BLaER1 (cell line): Measurements from ENCODE around the gene ELMO1.

ENCODE experiments used
- H3K27ac ChIP-seq: shearing (Covaris generic); formaldehyde crosslinking; 2 replicates; pipeline ENCODE4 v1.8.1; 2022
- H3K27me3 ChIP-seq: shearing (Covaris generic); formaldehyde crosslinking; 2 replicates; pipeline ENCODE4 v1.8.1; 2022
- H3K36me3 ChIP-seq: shearing (Covaris generic); formaldehyde crosslinking; 2 replicates; pipeline ENCODE4 v1.8.1; 2022
- H3K4me1 ChIP-seq: shearing (Covaris generic); formaldehyde crosslinking; 2 replicates; pipeline ENCODE4 v1.8.1; 2022
- H3K4me2 ChIP-seq: shearing (Covaris generic); formaldehyde crosslinking; 2 replicates; pipeline ENCODE4 v1.8.1; 2022
- H3K4me3 ChIP-seq: shearing (Covaris generic); formaldehyde crosslinking; 2 replicates; pipeline ENCODE4 v1.8.1; 2022
- H3K9ac ChIP-seq: shearing (Covaris generic); formaldehyde crosslinking; 2 replicates; pipeline ENCODE4 v1.8.1; 2022
- H3K9me3 ChIP-seq: shearing (Covaris generic); formaldehyde crosslinking; 2 replicates; pipeline ENCODE4 v1.8.1; 2022
- H4K20me1 ChIP-seq: shearing (Covaris generic); formaldehyde crosslinking; 2 replicates; pipeline ENCODE4 v1.8.1; 2022
- Cebpa-rat ChIP-seq: shearing (Covaris generic); IDR thresholded peaks from 2 replicates; pipeline ENCODE4 v1.8.1; 2022

ELMO1 gene

GRCh38 chr7:37286454-37286832, 162.2 kb downstream of the ELMO1 start:
- Histone ChIP-seq H3K9me3 (no peaks in the 10 kb centered on the region), H3K4me3 (no peak overlapping the region), H4K20me1 (peaks cover 75% of the 10 kb centered on the region), H3K27me3 (no peaks in the 10 kb centered on the region), H3K36me3 (0 out of 2 replicates have a peak, but pooled peaks cover 4% of the 10 kb centered on the region), H3K27ac (no peak overlapping the region), H3K9ac (no peak overlapping the region), H3K4me1 (peaks cover 21% of the 10 kb centered on the region), H3K4me2 (peak overlapping the region; percentile 19; the same call in 1 of the 2 replicates)
- no peak for TF ChIP-seq Cebpa-rat

DNA sequence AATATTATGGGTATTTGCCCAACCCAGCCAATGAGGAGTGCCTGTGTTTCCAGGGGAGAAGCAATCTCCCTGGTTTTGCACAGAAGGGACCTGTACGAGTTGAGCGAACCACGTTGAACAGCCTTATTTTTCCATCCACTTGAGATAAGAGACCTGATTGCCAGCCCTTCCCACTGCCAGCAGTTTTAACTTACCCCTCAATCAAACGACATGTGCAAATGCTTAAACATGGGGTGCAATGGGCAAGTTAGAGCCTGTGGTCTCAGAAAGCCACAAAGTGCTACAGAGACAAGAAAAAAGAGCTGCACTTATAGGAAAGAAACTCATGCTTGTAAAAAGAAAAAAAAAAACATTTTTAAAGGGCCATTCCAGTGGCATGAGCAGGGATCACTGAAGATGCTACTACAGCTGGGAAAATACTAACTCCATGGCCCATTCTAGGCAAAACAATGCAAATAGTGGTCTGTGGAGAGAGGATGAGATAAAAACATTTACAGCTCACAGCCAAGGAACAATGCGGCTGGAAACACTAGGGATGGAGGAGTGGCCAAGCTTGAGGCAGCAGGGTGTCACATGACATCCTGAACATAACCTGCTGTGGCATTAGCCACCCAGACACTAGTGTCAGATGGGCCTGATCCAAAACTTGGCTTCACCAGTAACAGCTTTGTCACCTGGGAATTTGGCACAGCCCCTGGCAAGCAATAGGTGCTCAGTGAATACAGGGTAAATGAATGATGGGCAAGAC, 162.8 kb downstream of the ELMO1 start:
- no peaks in the 10 kb centered on the region for H3K27me3 ChIP-seq
- H3K36me3 ChIP-seq, result 0 out of 2 replicates have a peak, but pooled peaks cover 4% of the 10 kb centered on the region
- peaks cover 75% of the 10 kb centered on the region for H4K20me1 ChIP-seq
- H3K4me1 ChIP-seq, result peaks cover 21% of the 10 kb centered on the region
- H3K9me3 ChIP-seq, result peaks cover 3% of the 10 kb centered on the region; the same call in 1 of the 2 replicates
- no peak overlapping the region for H3K4me3 ChIP-seq
- H3K4me2 ChIP-seq, result peak overlapping the region; percentile 19; the same call in 1 of the 2 replicates
- no peak overlapping the region for H3K27ac ChIP-seq
- TF ChIP-seq Cebpa-rat, result no peak
- H3K9ac ChIP-seq, result no peak overlapping the region

- no peak for TF ChIP-seq Cebpa-rat
- H3K36me3 ChIP-seq, result peaks cover 8% of the 10 kb centered on the region
- no peak overlapping the region for H3K9ac ChIP-seq
- H3K27me3 ChIP-seq, result no peaks in the 10 kb centered on the region
- no peak overlapping the region for H3K4me2 ChIP-seq
- H4K20me1 ChIP-seq, result peaks cover 75% of the 10 kb centered on the region
- H3K27ac ChIP-seq, result no peak overlapping the region
- H3K9me3 ChIP-seq, result peaks cover 4% of the 10 kb centered on the region; the same call in 1 of the 2 replicates
- peaks cover 21% of the 10 kb centered on the region for H3K4me1 ChIP-seq
- H3K4me3 ChIP-seq, result no peak overlapping the region
Observed at GRCh38 chr7:37284805-37285231, 163.8 kb downstream of the ELMO1 start.

DNA sequence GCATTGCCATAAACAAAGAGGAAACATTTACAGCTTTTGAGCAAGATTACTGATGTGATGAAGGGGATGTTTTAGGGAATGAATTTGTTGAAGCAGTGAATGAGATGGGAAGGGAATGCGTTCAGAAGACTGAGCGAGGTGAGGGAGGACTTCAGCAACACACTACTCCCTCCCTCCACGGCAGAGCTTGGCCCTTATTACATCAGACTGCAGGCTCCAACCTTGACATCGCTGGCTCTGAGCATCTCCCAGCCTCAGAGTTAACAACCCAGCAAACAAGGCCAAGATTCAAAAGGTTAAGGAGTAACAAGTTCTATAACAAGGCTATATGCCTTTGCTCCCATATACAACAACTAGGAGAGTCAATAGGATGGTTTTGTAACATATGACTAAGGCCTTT, 164.4 kb downstream of the ELMO1 start:
- Histone ChIP-seq H3K4me1 (peaks cover 21% of the 10 kb centered on the region), H3K9ac (no peak overlapping the region), H3K9me3 (peaks cover 9% of the 10 kb centered on the region; the same call in 1 of the 2 replicates), H4K20me1 (peaks cover 69% of the 10 kb centered on the region), H3K27me3 (no peaks in the 10 kb centered on the region), H3K4me2 (no peak overlapping the region), H3K27ac (no peak overlapping the region), H3K4me3 (no peak overlapping the region), H3K36me3 (peaks cover 13% of the 10 kb centered on the region)
- TF ChIP-seq Cebpa-rat, result no peak

GRCh38 chr7:37283716-37284115, 164.9 kb downstream of the ELMO1 start:
- H3K4me2 ChIP-seq, result no peak overlapping the region
- H3K4me1 ChIP-seq, result peaks cover 21% of the 10 kb centered on the region
- TF ChIP-seq Cebpa-rat, result no peak
- no peak overlapping the region for H3K9ac ChIP-seq
- H4K20me1 ChIP-seq, result peaks cover 65% of the 10 kb centered on the region
- no peaks in the 10 kb centered on the region for H3K27me3 ChIP-seq
- H3K4me3 ChIP-seq, result no peak overlapping the region
- peaks cover 12% of the 10 kb centered on the region; the same call in 1 of the 2 replicates for H3K9me3 ChIP-seq
- H3K36me3 ChIP-seq, result peaks cover 19% of the 10 kb centered on the region
- no peak overlapping the region for H3K27ac ChIP-seq

- Histone ChIP-seq H3K4me2 (no peak overlapping the region), H3K36me3 (peaks cover 24% of the 10 kb centered on the region), H3K9ac (no peak overlapping the region), H3K4me3 (no peak overlapping the region), H4K20me1 (peaks cover 59% of the 10 kb centered on the region), H3K9me3 (peaks cover 12% of the 10 kb centered on the region; the same call in 1 of the 2 replicates), H3K4me1 (peaks cover 21% of the 10 kb centered on the region), H3K27me3 (no peaks in the 10 kb centered on the region), H3K27ac (no peak overlapping the region)
- no peak for TF ChIP-seq Cebpa-rat
Observed at GRCh38 chr7:37282927-37283326, 165.7 kb downstream of the ELMO1 start.

- Histone ChIP-seq H3K9me3 (peaks cover 12% of the 10 kb centered on the region; the same call in 1 of the 2 replicates), H4K20me1 (peaks cover 58% of the 10 kb centered on the region), H3K9ac (no peak overlapping the region), H3K27ac (no peak overlapping the region), H3K4me3 (no peak overlapping the region), H3K4me2 (no peak overlapping the region), H3K4me1 (peaks cover 16% of the 10 kb centered on the region), H3K27me3 (no peaks in the 10 kb centered on the region), H3K36me3 (peaks cover 24% of the 10 kb centered on the region)
- no peak for TF ChIP-seq Cebpa-rat
Observed at GRCh38 chr7:37282093-37282444, 166.6 kb downstream of the ELMO1 start.

- no peak for TF ChIP-seq Cebpa-rat
- H3K27me3 ChIP-seq, result no peaks in the 10 kb centered on the region
- H4K20me1 ChIP-seq, result peaks cover 58% of the 10 kb centered on the region
- peaks cover 11% of the 10 kb centered on the region for H3K4me1 ChIP-seq
- H3K9ac ChIP-seq, result no peak overlapping the region
- H3K4me2 ChIP-seq, result no peak overlapping the region
- no peak overlapping the region for H3K27ac ChIP-seq
- H3K4me3 ChIP-seq, result no peak overlapping the region
- peaks cover 12% of the 10 kb centered on the region; the same call in 1 of the 2 replicates for H3K9me3 ChIP-seq
- peaks cover 24% of the 10 kb centered on the region for H3K36me3 ChIP-seq
Observed at GRCh38 chr7:37281368-37282092, 167.1 kb downstream of the ELMO1 start.

- Histone ChIP-seq H3K4me1 (no peaks in the 10 kb centered on the region), H4K20me1 (peaks cover 47% of the 10 kb centered on the region), H3K4me2 (no peak overlapping the region), H3K27me3 (no peaks in the 10 kb centered on the region), H3K27ac (no peak overlapping the region), H3K36me3 (peaks cover 34% of the 10 kb centered on the region), H3K9ac (no peak overlapping the region), H3K9me3 (peaks cover 12% of the 10 kb centered on the region; the same call in 1 of the 2 replicates), H3K4me3 (no peak overlapping the region)
- no peak for TF ChIP-seq Cebpa-rat
Observed at GRCh38 chr7:37277513-37277912, 171.2 kb downstream of the ELMO1 start.
